Adipocyte (in vitro differentiated cells): ENCODE measurements around the gene GADD45GIP1.

Experiments used
- DNase-seq: peaks from one replicate; pipeline ENCODE4 v3.0.0-alpha.2; 2015; ENCODE audit warnings: low read depth
- H3K27me3 ChIP-seq: replicated peaks from 2 replicates; pipeline ENCODE4 v1.7.0; 2013; ENCODE audit warnings: mild to moderate bottlenecking, low read length, moderate library complexity; ENCODE audit not compliant: control insufficient read depth, insufficient read depth
- H3K36me3 ChIP-seq: 2 replicates; pipeline ENCODE4 v1.7.0; 2013; ENCODE audit warnings: low read length, mild to moderate bottlenecking, moderate library complexity; ENCODE audit not compliant: control insufficient read depth, insufficient read depth, severe bottlenecking
- H3K4me1 ChIP-seq: 2 replicates; pipeline ENCODE4 v1.7.0; 2013; ENCODE audit warnings: mild to moderate bottlenecking, low read length, moderate library complexity; ENCODE audit not compliant: control insufficient read depth, insufficient read depth
- H3K4me3 ChIP-seq: 2 replicates; pipeline ENCODE4 v1.7.0; 2013; ENCODE audit warnings: mild to moderate bottlenecking, low read length, moderate library complexity
- H3K9ac ChIP-seq: 2 replicates; pipeline ENCODE4 v1.7.0; 2013; ENCODE audit warnings: mild to moderate bottlenecking, low read length, moderate library complexity
- H3K9me3 ChIP-seq: 2 replicates; pipeline ENCODE4 v1.7.0; 2013; ENCODE audit warnings: mild to moderate bottlenecking, low read length, moderate library complexity; ENCODE audit not compliant: control insufficient read depth

The GADD45GIP1 gene

DNA sequence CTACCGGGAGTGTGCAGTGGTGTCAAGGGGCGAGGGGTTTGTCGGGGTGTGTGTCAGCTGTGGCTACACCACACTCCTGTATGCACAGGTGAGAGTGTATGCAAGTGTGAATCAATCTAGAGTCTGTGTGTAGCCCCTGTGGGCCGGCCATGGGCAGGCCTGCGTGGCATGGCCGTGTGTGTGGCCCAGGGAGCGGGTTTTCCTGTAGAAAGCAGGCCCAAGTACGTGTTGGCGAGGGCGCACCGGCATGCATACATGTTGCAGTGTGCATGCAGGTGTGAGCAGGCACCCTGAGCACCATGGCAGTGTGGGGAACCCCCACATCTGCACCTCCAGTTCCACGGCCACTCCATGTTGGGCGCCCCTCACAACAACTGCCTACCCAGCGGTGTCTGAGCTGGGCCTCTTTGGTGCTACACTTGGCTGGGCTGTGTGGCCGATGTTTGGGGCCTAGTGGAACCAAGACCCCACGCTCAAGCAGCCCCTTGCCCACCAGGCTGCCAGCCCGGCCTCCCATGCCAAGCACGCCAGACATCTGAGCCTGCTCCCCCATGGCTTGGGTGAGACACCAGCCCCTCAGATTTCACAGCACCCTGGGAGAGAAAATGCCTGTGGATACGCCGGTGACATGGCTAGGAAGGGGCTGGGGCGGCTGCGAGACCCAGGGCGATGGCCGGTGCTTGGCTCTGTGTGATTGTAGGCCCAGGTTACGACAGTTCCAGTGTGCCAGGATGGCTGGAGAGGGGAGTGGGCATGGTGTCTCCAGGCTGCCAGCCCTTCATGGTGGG is 40.4 kb upstream of the GADD45GIP1 start:
- Histone ChIP-seq H3K9ac (peak overlapping the region; percentile 99), H3K27me3 (no peaks in the 10 kb centered on the region), H3K36me3 (peaks cover 6% of the 10 kb centered on the region), H3K4me1 (peaks cover 31% of the 10 kb centered on the region), H3K4me3 (peak overlapping the region; percentile 88), H3K9me3 (no peaks in the 10 kb centered on the region)
- no peak for DNase-seq

DNA sequence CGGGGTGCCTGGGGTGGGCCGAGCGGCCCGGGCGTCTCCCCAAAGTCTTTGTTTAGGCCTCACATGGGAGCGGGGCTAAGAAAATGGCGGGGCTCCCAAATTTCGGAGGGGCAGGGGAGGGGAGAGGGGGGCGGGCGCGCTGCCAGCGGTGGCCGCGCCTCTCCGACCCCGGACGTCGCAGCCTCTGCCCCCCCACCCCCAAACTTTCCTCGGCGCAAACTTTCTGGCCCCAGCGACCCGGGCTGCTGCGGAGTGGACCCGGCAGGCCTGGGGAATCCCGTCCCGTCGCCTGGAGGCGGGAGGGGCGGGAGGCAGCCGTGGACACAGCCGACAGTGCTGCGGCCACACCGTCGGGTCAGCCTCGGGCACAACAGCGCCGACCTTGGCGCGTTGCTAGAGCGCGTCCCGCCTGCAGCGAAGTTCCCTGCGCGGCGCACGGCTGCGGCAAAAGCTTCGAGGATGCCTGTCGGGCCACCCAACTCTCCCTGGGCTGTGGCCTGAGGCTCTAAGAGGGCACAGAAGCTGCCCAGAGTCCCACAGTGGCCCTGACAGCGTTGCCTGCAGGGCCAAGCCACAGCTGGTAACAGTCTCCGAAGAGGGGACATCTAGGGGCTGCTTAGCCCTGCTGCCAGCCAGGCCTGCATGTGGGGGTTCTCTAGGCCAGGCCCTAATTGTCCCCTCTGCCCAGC is 39.5 kb upstream of the GADD45GIP1 start:
- H3K9ac ChIP-seq: peak overlapping the region; percentile 99
- no peaks in the 10 kb centered on the region for H3K27me3 ChIP-seq
- peaks cover 29% of the 10 kb centered on the region for H3K4me1 ChIP-seq
- H3K9me3 ChIP-seq: no peaks in the 10 kb centered on the region
- H3K36me3 ChIP-seq: peaks cover 6% of the 10 kb centered on the region
- peak; percentile 64 for DNase-seq
- peak overlapping the region; percentile 88 for H3K4me3 ChIP-seq

DNA sequence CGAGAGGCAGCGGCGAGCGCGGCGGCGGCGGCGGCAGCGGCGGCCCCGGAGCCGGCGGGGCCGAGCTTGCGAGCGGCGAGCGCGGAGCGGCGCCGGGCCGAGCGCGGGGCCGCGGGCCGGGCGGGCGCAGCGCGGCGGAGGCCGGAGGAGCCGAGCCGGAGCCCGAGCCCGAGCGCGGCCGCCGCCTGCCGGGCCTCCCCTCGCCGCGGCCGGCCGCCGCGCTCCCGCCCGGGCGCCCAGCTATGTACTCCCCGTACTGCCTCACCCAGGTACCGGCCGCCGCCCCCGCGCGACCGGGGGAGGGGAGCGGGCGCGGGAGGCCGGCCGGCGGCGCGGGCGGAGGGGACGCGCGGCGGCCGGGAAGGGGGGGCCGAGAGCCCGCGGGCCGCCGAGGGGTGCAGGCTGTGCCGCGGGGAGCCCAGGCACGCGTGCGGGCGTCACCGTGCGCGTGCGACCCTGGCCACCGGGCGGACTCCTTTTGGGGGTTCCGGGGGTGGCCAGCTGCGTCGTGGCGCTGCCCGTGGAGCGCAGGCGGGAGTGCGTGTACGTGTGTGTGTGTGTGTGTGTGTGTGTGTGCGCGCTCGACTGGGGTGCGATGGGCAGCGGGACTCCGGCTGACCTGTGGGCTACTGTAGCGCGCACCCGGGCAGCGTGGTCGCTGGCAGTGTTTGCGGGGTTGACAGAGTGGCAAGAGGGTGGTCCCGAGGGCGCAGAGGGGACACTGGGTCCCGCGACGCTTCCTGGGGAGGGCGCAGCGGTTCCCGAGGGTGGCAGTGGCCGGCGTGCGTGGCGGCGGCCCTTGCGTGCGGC is 38.8 kb upstream of the GADD45GIP1 start:
- H3K4me3 ChIP-seq: peak overlapping the region; percentile 88
- H3K9ac ChIP-seq: peak overlapping the region; percentile 99
- H3K4me1 ChIP-seq: peaks cover 21% of the 10 kb centered on the region
- H3K36me3 ChIP-seq: peaks cover 6% of the 10 kb centered on the region
- H3K9me3 ChIP-seq: no peaks in the 10 kb centered on the region
- peak; percentile 56 for DNase-seq
- H3K27me3 ChIP-seq: no peaks in the 10 kb centered on the region

DNA sequence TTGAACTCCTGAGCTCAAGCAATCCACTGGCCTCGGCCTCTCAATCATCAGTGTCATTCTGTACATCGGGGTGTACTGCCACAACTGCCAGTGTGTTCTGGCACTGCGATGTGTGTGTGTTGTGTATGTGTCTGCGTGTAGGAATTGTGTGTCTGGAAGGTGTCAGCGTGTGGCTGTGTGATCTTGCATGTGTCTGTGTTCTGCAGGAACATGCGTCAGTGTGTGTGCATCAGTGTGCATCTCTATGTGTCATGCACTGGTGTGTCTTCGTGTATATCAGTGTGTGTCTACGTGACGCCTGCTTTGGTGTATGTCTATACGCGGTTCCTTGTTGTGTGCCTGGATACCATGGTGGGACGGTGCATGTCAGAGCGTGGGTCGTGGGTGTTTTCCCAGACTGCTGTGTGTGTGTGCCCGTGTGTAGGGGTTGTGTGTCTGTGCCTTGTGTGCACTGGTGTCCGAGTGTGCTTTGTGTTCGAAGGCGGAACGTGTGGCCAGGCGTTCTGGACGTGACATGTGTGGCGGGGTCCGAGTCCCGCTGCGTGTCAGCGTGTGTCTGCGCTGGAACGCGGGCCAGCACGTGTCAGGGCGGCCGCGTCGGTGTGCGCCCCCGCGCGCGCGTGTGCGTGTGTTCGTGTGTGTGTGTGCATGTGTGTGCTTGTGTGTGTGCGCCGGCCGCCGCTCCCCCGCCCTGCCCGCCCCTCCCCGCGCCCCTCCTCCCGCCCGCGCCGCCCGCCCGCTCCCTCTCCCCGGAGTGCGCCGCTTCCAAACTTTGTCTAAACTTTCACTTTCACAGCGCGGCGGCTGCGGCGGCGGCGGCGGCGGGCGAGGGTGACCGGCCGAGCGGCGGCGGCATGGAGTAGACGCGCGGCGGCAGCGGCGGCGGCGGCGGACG is 37.9 kb upstream of the GADD45GIP1 start, which contains the start of gene NFIX:
NFIX (plus strand) TSS at position 775 of the 895 bp plus-strand sequence. CDS start 363 bp downstream, outside the sequence.
- peak; percentile 90 for DNase-seq
- peaks cover 6% of the 10 kb centered on the region for H3K36me3 ChIP-seq
- H3K27me3 ChIP-seq: no peaks in the 10 kb centered on the region
- peak within 1 kb of the TSS; percentile 88 for H3K4me3 ChIP-seq
- H3K9me3 ChIP-seq: no peaks in the 10 kb centered on the region
- H3K9ac ChIP-seq: peak within 1 kb of the TSS; percentile 99
- peaks cover 18% of the 10 kb centered on the region for H3K4me1 ChIP-seq

GRCh38 chr19:12993562-12993961 is 36.5 kb upstream of the GADD45GIP1 start:
- H3K4me1 ChIP-seq: peaks cover 15% of the 10 kb centered on the region
- no peaks in the 10 kb centered on the region for H3K27me3 ChIP-seq
- no peak overlapping the region for H3K4me3 ChIP-seq
- H3K9ac ChIP-seq: no peak overlapping the region
- no peak for DNase-seq
- H3K36me3 ChIP-seq: peaks cover 2% of the 10 kb centered on the region
- H3K9me3 ChIP-seq: no peaks in the 10 kb centered on the region

DNA sequence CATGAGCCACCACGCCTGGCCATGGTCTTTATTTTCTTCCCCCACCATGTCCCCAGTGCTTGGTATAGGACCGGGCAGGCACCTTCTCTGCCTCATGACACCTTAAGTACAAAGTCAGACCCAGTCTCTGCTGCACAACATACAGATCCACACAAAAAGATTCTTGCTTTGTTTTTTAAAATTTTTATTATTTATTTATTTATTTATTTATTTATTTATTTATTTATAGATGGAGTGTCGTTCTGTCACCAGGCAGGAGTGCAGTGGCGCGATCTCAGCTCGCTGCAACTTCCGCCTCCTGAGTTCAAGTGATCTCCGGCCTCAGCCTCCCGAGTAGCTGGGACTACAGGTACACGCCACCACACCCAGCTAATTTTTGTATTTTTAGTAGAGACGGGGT is 35.7 kb upstream of the GADD45GIP1 start:
- Histone ChIP-seq H3K4me1 (peaks cover 7% of the 10 kb centered on the region), H3K9ac (no peak overlapping the region), H3K4me3 (no peak overlapping the region), H3K9me3 (no peaks in the 10 kb centered on the region), H3K36me3 (no peaks in the 10 kb centered on the region), H3K27me3 (no peaks in the 10 kb centered on the region)
- no peak for DNase-seq

DNA sequence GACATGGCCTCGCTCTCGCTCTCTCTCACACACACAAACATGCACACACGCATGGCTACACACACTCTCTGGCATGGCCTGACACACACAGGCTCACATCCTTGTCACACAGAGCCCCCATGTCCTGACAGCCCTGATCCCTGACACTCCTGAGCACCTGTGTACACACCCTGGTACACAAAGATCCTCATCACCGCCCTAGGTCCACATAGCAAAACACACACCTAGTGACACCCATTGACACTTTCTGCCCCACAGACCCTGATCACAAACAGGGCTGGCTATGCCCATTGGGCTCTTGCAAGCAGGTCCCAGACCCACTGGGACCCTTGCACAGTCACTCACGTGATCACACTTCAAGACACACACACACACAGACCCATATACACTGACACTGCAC is 34.3 kb upstream of the GADD45GIP1 start:
- Histone ChIP-seq H3K27me3 (no peaks in the 10 kb centered on the region), H3K4me1 (no peaks in the 10 kb centered on the region), H3K9me3 (no peaks in the 10 kb centered on the region), H3K36me3 (no peaks in the 10 kb centered on the region), H3K4me3 (no peak overlapping the region), H3K9ac (no peak overlapping the region)
- DNase-seq: no peak

DNA sequence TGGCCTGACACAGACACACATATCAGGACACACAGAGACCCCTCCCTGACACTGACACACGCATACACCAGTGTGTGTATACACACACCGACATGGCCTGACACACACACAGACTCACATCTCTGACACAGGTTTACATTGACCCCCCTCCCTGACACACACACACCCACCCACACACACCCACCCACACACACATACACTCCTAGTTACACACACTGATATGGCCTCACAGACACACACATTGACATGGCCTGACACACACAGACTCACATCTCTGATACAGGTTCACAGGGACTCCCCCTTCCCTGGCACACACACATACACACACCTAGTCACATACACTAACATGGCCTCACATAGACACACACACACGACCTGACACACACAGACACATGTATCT is 33.8 kb upstream of the GADD45GIP1 start:
- no peaks in the 10 kb centered on the region for H3K9me3 ChIP-seq
- H3K36me3 ChIP-seq: no peaks in the 10 kb centered on the region
- H3K4me3 ChIP-seq: no peak overlapping the region
- H3K27me3 ChIP-seq: no peaks in the 10 kb centered on the region
- H3K9ac ChIP-seq: no peak overlapping the region
- H3K4me1 ChIP-seq: no peaks in the 10 kb centered on the region
- DNase-seq: no peak

GRCh38 chr19:12990431-12990830 is 33.4 kb upstream of the GADD45GIP1 start:
- H3K9ac ChIP-seq: no peak overlapping the region
- H3K27me3 ChIP-seq: no peaks in the 10 kb centered on the region
- H3K36me3 ChIP-seq: no peaks in the 10 kb centered on the region

DNA sequence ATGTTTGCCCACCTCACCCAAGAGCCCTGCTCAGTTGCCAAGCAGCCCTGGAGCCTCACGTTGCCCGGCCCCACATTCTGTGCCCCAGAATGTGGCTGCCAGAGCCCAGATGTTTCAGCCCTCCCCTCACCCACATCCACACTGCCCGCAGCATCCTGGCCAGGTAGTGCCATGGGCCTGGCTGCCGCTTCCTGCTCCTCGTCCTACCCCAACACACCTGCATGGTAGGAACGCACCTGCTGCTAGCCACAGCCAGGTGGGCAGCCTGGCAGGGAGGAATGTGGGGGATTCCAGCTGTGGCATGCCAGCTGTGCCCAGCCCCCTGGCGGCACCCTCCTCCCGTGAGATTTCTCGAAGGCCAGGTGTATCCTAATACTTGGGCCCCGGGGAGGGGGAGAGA is 30.8 kb upstream of the GADD45GIP1 start:
- Histone ChIP-seq H3K27me3 (no peaks in the 10 kb centered on the region), H3K9ac (no peak overlapping the region), H3K4me3 (no peak overlapping the region), H3K9me3 (no peaks in the 10 kb centered on the region), H3K36me3 (no peaks in the 10 kb centered on the region), H3K4me1 (peaks cover 7% of the 10 kb centered on the region)
- no peak for DNase-seq

More at GRCh38 chr19:12990431-12990830, 33.4 kb upstream of the GADD45GIP1 start:
- Histone ChIP-seq H3K9me3 (no peaks in the 10 kb centered on the region), H3K4me1 (peaks cover 1% of the 10 kb centered on the region), H3K4me3 (no peak overlapping the region)
- no peak for DNase-seq
